B cell (primary cell): ENCODE results near the gene CDC42BPB. TPM values are rescaled to one million over a fixed set of nuclear protein-coding genes. Genes with fewer than 3 reads are reported as not detected.

Experiments
- ATAC-seq: fragments of 200-7000 bp; cut with Tn5 transposase; one replicate; pipeline ENCODE4 v1.10.0; 2021; ENCODE audit warnings: low read depth, mild to moderate bottlenecking, moderate number of reproducible peaks, moderate library complexity
- CTCF ChIA-PET: fragments of 350-600 bp; sonication (Branson Sonifier 250); formaldehyde crosslinking; loops from one replicate; lab custom pipeline; 2021; ENCODE audit warnings: antibody characterized with exemption, inconsistent platforms; lab: Charles Lee
- POLR2A ChIA-PET: fragments of 350-600 bp; sonication (Branson Sonifier 250); formaldehyde crosslinking; loops from one replicate; lab custom pipeline; 2021; ENCODE audit warnings: antibody characterized with exemption; lab: Charles Lee
- DNase-seq: peaks from one replicate; pipeline ENCODE4 v3.0.0; 2013
- H2AFZ ChIP-seq: 2 replicates; pipeline ENCODE4 v1.6.1; 2012; ENCODE audit warnings: mild to moderate bottlenecking, low read depth, low read length; ENCODE audit not compliant: insufficient read depth, poor library complexity, severe bottlenecking
- H3K27ac ChIP-seq, 2 donors: 1 replicate in 1 of 2; 2 replicates in 1 of 2; pipeline ENCODE4 v1.5.1; 2012 to 2013; ENCODE audit warnings: low read length in 2 of 2, mild to moderate bottlenecking in 2 of 2, moderate library complexity in 1 of 2
- H3K27me3 ChIP-seq, 4 experiments: fragments of 200-600 bp in 1 of 4; sonication (generic) in 1 of 4; replicated peaks in 1 of 4; 1 replicate in 2 of 4; 2 replicates in 2 of 4; pipeline versions ENCODE4 v1.6.1 to v1.7.0; 2013 to 2016; ENCODE audit warnings: low read length in 3 of 4, mild to moderate bottlenecking in 2 of 4, mixed read lengths in 1 of 4, moderate library complexity in 1 of 4; ENCODE audit not compliant: insufficient read depth in 4 of 4, control insufficient read depth in 3 of 4; ENCODE audit errors: control extremely low read depth in 1 of 4
- H3K36me3 ChIP-seq, 2 experiments: replicated peaks in 1 of 2; 1 replicate in 1 of 2; 2 replicates in 1 of 2; pipeline versions ENCODE4 v1.6.1 to v1.7.1; 2013; ENCODE audit warnings: low read length in 1 of 2; ENCODE audit not compliant: insufficient read depth in 2 of 2, control insufficient read depth in 1 of 2; ENCODE audit errors: control extremely low read depth in 1 of 2, extremely low read depth in 1 of 2
- H3K4me1 ChIP-seq, 2 donors: fragments of 200-600 bp in 1 of 2; sonication (generic) in 1 of 2; 1 replicate in 1 of 2; 2 replicates in 1 of 2; pipeline versions ENCODE4 v1.5.1 to v1.6.1; 2013 to 2017; ENCODE audit warnings: low read length in 2 of 2; ENCODE audit not compliant: control insufficient read depth in 2 of 2, insufficient read depth in 2 of 2
- H3K4me2 ChIP-seq: replicated peaks from 2 replicates; pipeline ENCODE3; 2012; ENCODE audit warnings: mild to moderate bottlenecking, low read depth, low read length; ENCODE audit not compliant: poor library complexity, severe bottlenecking
- H3K4me3 ChIP-seq, 5 experiments: fragments of 200-600 bp in 1 of 5; sonication (generic) in 1 of 5; 1 replicate in 3 of 5; 2 replicates in 2 of 5; pipeline versions ENCODE4 v1.5.1 to v1.7.0; 2011 to 2016; ENCODE audit warnings: low read length in 4 of 5, mild to moderate bottlenecking in 4 of 5, low read depth in 2 of 5, control low read depth in 1 of 5, moderate library complexity in 1 of 5; ENCODE audit not compliant: insufficient read depth in 1 of 5; ENCODE audit errors: control extremely low read depth in 1 of 5, extremely low read depth in 1 of 5
- H3K79me2 ChIP-seq: fragments of 200-600 bp; sonication (generic); one replicate; pipeline ENCODE4 v1.6.0; 2016; ENCODE audit warnings: low read length; ENCODE audit not compliant: control insufficient read depth, insufficient read depth
- H3K9ac ChIP-seq: fragments of 200-600 bp; sonication (generic); 2 replicates; pipeline ENCODE4 v1.6.1; 2017; ENCODE audit warnings: mild to moderate bottlenecking, low read length, moderate library complexity
- H3K9me3 ChIP-seq, 3 donors: one replicate each; pipeline versions ENCODE4 v1.6.1 to v1.7.1; 2013; ENCODE audit warnings: low read length in 2 of 3; ENCODE audit not compliant: control insufficient read depth in 2 of 3, insufficient read depth in 1 of 3; ENCODE audit errors: control extremely low read depth in 1 of 3
- H4K20me1 ChIP-seq: 2 replicates; pipeline ENCODE4 v1.6.0; 2012; ENCODE audit warnings: mild to moderate bottlenecking, low read length; ENCODE audit not compliant: insufficient read depth, control insufficient read depth, poor library complexity, severe bottlenecking
- H3K27ac Mint-ChIP-seq: one replicate; pipeline ENCODE4 v1.8.0; 2021; ENCODE audit warnings: mixed read lengths
- H3K27me3 Mint-ChIP-seq: one replicate; pipeline ENCODE4 v1.8.0; 2021; ENCODE audit warnings: mixed read lengths
- H3K4me1 Mint-ChIP-seq: one replicate; pipeline ENCODE4 v1.8.0; 2021; ENCODE audit warnings: mixed read lengths
- H3K4me3 Mint-ChIP-seq: one replicate; pipeline ENCODE4 v1.8.0; 2021; ENCODE audit warnings: mixed read lengths
- H3K9me3 Mint-ChIP-seq: one replicate; pipeline ENCODE4 v1.8.0; 2022; ENCODE audit warnings: mixed read lengths; ENCODE audit not compliant: insufficient read depth
- CTCF ChIP-seq: fragments of 200-600 bp; IDR thresholded peaks from one replicate; pipeline ENCODE4 v1.8.0; 2022; ENCODE audit warnings: antibody characterized with exemption, mild to moderate bottlenecking
- EZH2 ChIP-seq: IDR thresholded peaks from 2 replicates; pipeline ENCODE4 v1.6.1; 2012; ENCODE audit warnings: borderline replicate concordance, low read depth, mild to moderate bottlenecking, moderate library complexity, low read length; ENCODE audit not compliant: insufficient read depth, poor library complexity, severe bottlenecking
- WGBS: methylation state at CpG from one replicate; pipeline ENCODE4 v1.1.5; 2013; ENCODE audit warnings: missing lambda C conversion rate; ENCODE audit not compliant: insufficient coverage; 5-methylcytosine and 5-hydroxymethylcytosine counted together
- intact Hi-C: fragments of 100-400 bp; cut with micrococcal nuclease; formaldehyde crosslinking; loops from one replicate; pipeline ENCODE4 v1.10.0; 2022
- polyA plus RNA-seq: library from polyadenylated mRNA; depleted of rRNA; stranded (reverse); fragments of >200 nt; gene quantifications from 2 replicates; pipeline ENCODE4 v1.2.3, GENCODE V29; 2012
- total RNA-seq, 2 donors: library from RNA; stranded (reverse); fragments of 120-200 nt in 1 of 2; gene quantifications; 1 replicate in 1 of 2; 2 replicates in 1 of 2; pipeline versions ENCODE4 v1.2.3 to v1.2.4, GENCODE V29; 2013 to 2022

CDC42BPB gene
- total and polyA plus RNA-seq, 2 donors (not counting 1 experiment from before 2014, with no cell fraction given): 23.9 to 52.5 TPM

GRCh38 chr14:102938191-102938590 lies 119.2 kb downstream of the CDC42BPB start:
- H2AFZ ChIP-seq: no peak overlapping the region
- H3K4me1 ChIP-seq: peaks cover 0 to 13% of the 10 kb centered on the region in 2 donors
- DNase-seq: no peak
- H3K9ac ChIP-seq: no peak overlapping the region
- Mint-ChIP-seq H3K27me3 (no peaks in the 10 kb centered on the region), H3K4me1 (peaks cover 22% of the 10 kb centered on the region), H3K27ac (no peak overlapping the region), H3K9me3 (no peaks in the 10 kb centered on the region), H3K4me3 (no peak overlapping the region)
- TF ChIP-seq CTCF: no peak
- TF ChIP-seq EZH2: no peak
- H3K27ac ChIP-seq: no peak overlapping the region
- H3K9me3 ChIP-seq: no peaks in the 10 kb centered on the region
- POLR2A ChIA-PET: no interaction called here
- H3K79me2 ChIP-seq: no peaks in the 10 kb centered on the region
- no peak for ATAC-seq
- H3K4me3 ChIP-seq: no peak overlapping the region
- CTCF ChIA-PET: no interaction called here
- H4K20me1 ChIP-seq: no peaks in the 10 kb centered on the region
- H3K4me2 ChIP-seq: no peak overlapping the region
- H3K36me3 ChIP-seq: no peaks in the 10 kb centered on the region
- 98% methylated on average over 11 of the region's 12 CpGs for WGBS
- no peaks in the 10 kb centered on the region for H3K27me3 ChIP-seq
- intact Hi-C loops: no loop called here

GRCh38 chr14:102937331-102938175 lies 119.8 kb downstream of the CDC42BPB start:
- H3K4me2 ChIP-seq: no peak overlapping the region
- H3K9me3 ChIP-seq: no peaks in the 10 kb centered on the region
- no peaks in the 10 kb centered on the region for H3K79me2 ChIP-seq
- peaks cover 0 to 13% of the 10 kb centered on the region in 2 donors for H3K4me1 ChIP-seq
- H3K27ac Mint-ChIP-seq: no peak overlapping the region
- peaks cover 23% of the 10 kb centered on the region for H3K4me1 Mint-ChIP-seq
- WGBS: 96% methylated on average over 17 of the region's 22 CpGs
- no peaks in the 10 kb centered on the region for H3K9me3 Mint-ChIP-seq
- H3K36me3 ChIP-seq: no peaks in the 10 kb centered on the region
- H3K27me3 Mint-ChIP-seq: no peaks in the 10 kb centered on the region
- no peak for TF ChIP-seq CTCF
- TF ChIP-seq EZH2: no peak
- intact Hi-C loops: no loop called here
- H4K20me1 ChIP-seq: no peaks in the 10 kb centered on the region
- ChIA-PET CTCF (no interaction called here), POLR2A (no interaction called here)
- H3K9ac ChIP-seq: no peak overlapping the region
- H3K4me3 ChIP-seq: no peak overlapping the region
- H3K4me3 Mint-ChIP-seq: no peak overlapping the region
- no peaks in the 10 kb centered on the region for H3K27me3 ChIP-seq
- no peak overlapping the region for H2AFZ ChIP-seq
- ATAC-seq (no peak), DNase-seq (no peak)
- no peak overlapping the region for H3K27ac ChIP-seq
